Neural progenitor cell (in vitro differentiated cells): ENCODE results near the gene CREG2. TPM values are rescaled to one million over a fixed set of nuclear protein-coding genes. Genes with fewer than 3 reads are reported as not detected.

ENCODE experiments used
- DNase-seq: peaks from one replicate; pipeline ENCODE4 v3.0.0-alpha.2; 2016; ENCODE audit warnings: low spot score
- H2AFZ ChIP-seq: fragments of 200-600 bp; sonication (generic); replicated peaks from 2 replicates; pipeline ENCODE4 v1.6.1; 2016; ENCODE audit warnings: antibody characterized with exemption
- H3F3A ChIP-seq: fragments of 200-600 bp; sonication (generic); 2 replicates; pipeline ENCODE4 v1.6.1; 2016; ENCODE audit warnings: antibody characterized with exemption, low read depth
- H3K27ac ChIP-seq: fragments of 200-600 bp; sonication (generic); 2 replicates; pipeline ENCODE4 v1.5.1; 2016; ENCODE audit warnings: mild to moderate bottlenecking
- H3K27me3 ChIP-seq: fragments of 200-600 bp; sonication (generic); 2 replicates; pipeline ENCODE4 v1.6.1; 2016; ENCODE audit warnings: mild to moderate bottlenecking, moderate library complexity
- H3K36me3 ChIP-seq: fragments of 200-600 bp; sonication (generic); 2 replicates; pipeline ENCODE4 v1.5.1; 2016
- H3K4me1 ChIP-seq: fragments of 200-600 bp; sonication (generic); 2 replicates; pipeline ENCODE4 v1.6.1; 2016; ENCODE audit warnings: mixed run types
- H3K4me2 ChIP-seq: fragments of 200-600 bp; sonication (generic); 2 replicates; pipeline ENCODE4 v1.6.1; 2016
- H3K4me3 ChIP-seq: fragments of 200-600 bp; sonication (generic); 2 replicates; pipeline ENCODE4 v1.5.1; 2016
- H3K79me2 ChIP-seq: fragments of 200-600 bp; sonication (generic); 2 replicates; pipeline ENCODE4 v1.6.1; 2016; ENCODE audit warnings: low read depth
- H3K9ac ChIP-seq: fragments of 200-600 bp; sonication (generic); 2 replicates; pipeline ENCODE4 v1.6.1; 2016
- H3K9me3 ChIP-seq: fragments of 200-600 bp; sonication (generic); 2 replicates; pipeline ENCODE4 v1.5.1; 2016; ENCODE audit warnings: low read depth
- H4K20me1 ChIP-seq: fragments of 200-600 bp; sonication (generic); 2 replicates; pipeline ENCODE4 v1.6.1; 2016; ENCODE audit warnings: low read depth
- H3K27ac Mint-ChIP-seq: 3 replicates; pipeline ENCODE4 v1.8.0; 2021; ENCODE audit warnings: mixed read lengths
- H3K27me3 Mint-ChIP-seq: 2 replicates; pipeline ENCODE4 v1.8.0; 2022; ENCODE audit warnings: low read depth, mild to moderate bottlenecking, inconsistent platforms, moderate library complexity, mixed read lengths; ENCODE audit not compliant: insufficient read depth
- H3K36me3 Mint-ChIP-seq: 3 replicates; pipeline ENCODE4 v1.8.0; 2021; ENCODE audit warnings: mixed read lengths
- H3K4me1 Mint-ChIP-seq: 3 replicates; pipeline ENCODE4 v1.8.0; 2021; ENCODE audit warnings: mixed read lengths
- H3K4me3 Mint-ChIP-seq: 3 replicates; pipeline ENCODE4 v1.8.0; 2021; ENCODE audit warnings: mild to moderate bottlenecking, moderate library complexity, mixed read lengths
- H3K9me3 Mint-ChIP-seq: 3 replicates; pipeline ENCODE4 v1.8.0; 2020; ENCODE audit warnings: mixed read lengths
- EZH2 ChIP-seq: fragments of 200-600 bp; sonication (generic); IDR thresholded peaks from 2 replicates; pipeline ENCODE4 v1.6.1; 2017; ENCODE audit warnings: antibody characterized with exemption, mild to moderate bottlenecking, moderate library complexity
- EZH2phosphoT487 ChIP-seq: fragments of 200-600 bp; sonication (generic); IDR thresholded peaks from 2 replicates; pipeline ENCODE4 v1.6.1; 2017; ENCODE audit warnings: antibody characterized with exemption
- total RNA-seq: library from RNA; depleted of rRNA; stranded (reverse); fragments of >200 nt; gene quantifications from 2 replicates; pipeline ENCODE4 v1.2.3, GENCODE V29; 2015; ENCODE audit warnings: low replicate concordance
- TF ChIP-seq, protein P1 (sequence below): fragments of 200-600 bp; sonication (generic); IDR thresholded peaks from 2 replicates; pipeline ENCODE4 v1.5.1; 2017; ENCODE audit warnings: antibody characterized with exemption, mild to moderate bottlenecking

CREG2 gene
- total RNA-seq, 1 donor from 2014 or later: not detected

- Histone ChIP-seq H3K4me1 (no peaks in the 10 kb centered on the region), H4K20me1 (no peaks in the 10 kb centered on the region), H3K79me2 (no peaks in the 10 kb centered on the region), H3K4me2 (no peak overlapping the region), H2AFZ (no peak overlapping the region), H3K27me3 (no peaks in the 10 kb centered on the region), H3K36me3 (no peaks in the 10 kb centered on the region), H3K27ac (no peak overlapping the region), H3K9me3 (no peaks in the 10 kb centered on the region), H3K4me3 (no peak overlapping the region), H3K9ac (no peak overlapping the region), H3F3A (no peaks in the 10 kb centered on the region)
- DNase-seq: no peak
- no peak overlapping the region for H3K27ac Mint-ChIP-seq
- peaks cover 8% of the 10 kb centered on the region for H3K27me3 Mint-ChIP-seq
- TF ChIP-seq EZH2phosphoT487 (no peak), EZH2 (no peak)
- TF ChIP-seq, protein P1, sequence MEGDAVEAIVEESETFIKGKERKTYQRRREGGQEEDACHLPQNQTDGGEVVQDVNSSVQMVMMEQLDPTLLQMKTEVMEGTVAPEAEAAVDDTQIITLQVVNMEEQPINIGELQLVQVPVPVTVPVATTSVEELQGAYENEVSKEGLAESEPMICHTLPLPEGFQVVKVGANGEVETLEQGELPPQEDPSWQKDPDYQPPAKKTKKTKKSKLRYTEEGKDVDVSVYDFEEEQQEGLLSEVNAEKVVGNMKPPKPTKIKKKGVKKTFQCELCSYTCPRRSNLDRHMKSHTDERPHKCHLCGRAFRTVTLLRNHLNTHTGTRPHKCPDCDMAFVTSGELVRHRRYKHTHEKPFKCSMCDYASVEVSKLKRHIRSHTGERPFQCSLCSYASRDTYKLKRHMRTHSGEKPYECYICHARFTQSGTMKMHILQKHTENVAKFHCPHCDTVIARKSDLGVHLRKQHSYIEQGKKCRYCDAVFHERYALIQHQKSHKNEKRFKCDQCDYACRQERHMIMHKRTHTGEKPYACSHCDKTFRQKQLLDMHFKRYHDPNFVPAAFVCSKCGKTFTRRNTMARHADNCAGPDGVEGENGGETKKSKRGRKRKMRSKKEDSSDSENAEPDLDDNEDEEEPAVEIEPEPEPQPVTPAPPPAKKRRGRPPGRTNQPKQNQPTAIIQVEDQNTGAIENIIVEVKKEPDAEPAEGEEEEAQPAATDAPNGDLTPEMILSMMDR: no peak
- H3K9me3 Mint-ChIP-seq: peaks cover 7% of the 10 kb centered on the region
- no peak overlapping the region for H3K4me3 Mint-ChIP-seq
- H3K36me3 Mint-ChIP-seq: no peaks in the 10 kb centered on the region
- no peaks in the 10 kb centered on the region for H3K4me1 Mint-ChIP-seq
Observed at GRCh38 chr2:101418460-101419095, 31.3 kb upstream of the CREG2 start.

- H3K79me2 ChIP-seq: no peaks in the 10 kb centered on the region
- no peak overlapping the region for H3K9ac ChIP-seq
- H3K4me3 ChIP-seq: no peak overlapping the region
- no peaks in the 10 kb centered on the region for H3K36me3 ChIP-seq
- no peak overlapping the region for H3K4me2 ChIP-seq
- no peaks in the 10 kb centered on the region for H3K4me1 ChIP-seq
- no peak overlapping the region for H3K27ac Mint-ChIP-seq
- DNase-seq: no peak
- H3K27ac ChIP-seq: no peak overlapping the region
- peaks cover 7% of the 10 kb centered on the region for H3K9me3 Mint-ChIP-seq
- H3K36me3 Mint-ChIP-seq: no peaks in the 10 kb centered on the region
- H3K4me1 Mint-ChIP-seq: no peaks in the 10 kb centered on the region
- H3K27me3 Mint-ChIP-seq: peaks cover 13% of the 10 kb centered on the region
- TF ChIP-seq EZH2phosphoT487 (no peak), EZH2 (no peak)
- TF ChIP-seq, protein P1: no peak
- H3K4me3 Mint-ChIP-seq: no peak overlapping the region
- H3K9me3 ChIP-seq: no peaks in the 10 kb centered on the region
- no peaks in the 10 kb centered on the region for H3F3A ChIP-seq
- H3K27me3 ChIP-seq: no peaks in the 10 kb centered on the region
- H4K20me1 ChIP-seq: no peaks in the 10 kb centered on the region
- no peak overlapping the region for H2AFZ ChIP-seq
Observed at GRCh38 chr2:101416609-101417008, 29.3 kb upstream of the CREG2 start.

DNA sequence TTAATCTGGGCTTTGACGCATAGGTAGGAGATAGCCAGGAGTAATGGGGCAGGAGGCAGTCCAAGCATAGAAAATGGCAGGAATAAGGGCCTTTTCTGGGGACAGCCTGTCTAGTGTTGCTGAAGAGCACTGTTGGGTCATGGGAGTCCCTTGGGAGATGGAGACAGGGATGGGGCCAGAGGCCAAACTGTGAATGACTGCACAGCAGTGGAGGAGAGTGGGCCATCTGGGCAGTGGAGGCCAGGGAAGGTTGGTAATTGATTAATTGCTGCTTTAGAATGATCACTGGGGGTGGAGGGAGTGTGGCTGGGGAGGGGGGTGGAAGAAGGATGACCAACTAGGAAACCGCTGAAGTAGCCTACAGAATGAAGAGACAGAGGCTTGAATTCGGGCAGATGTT lies 28.6 kb upstream of the CREG2 start:
- Histone ChIP-seq H3K27ac (no peak overlapping the region), H3F3A (no peaks in the 10 kb centered on the region), H3K36me3 (no peaks in the 10 kb centered on the region), H3K79me2 (no peaks in the 10 kb centered on the region), H2AFZ (no peak overlapping the region), H3K27me3 (no peaks in the 10 kb centered on the region), H3K4me3 (no peak overlapping the region), H3K9ac (no peak overlapping the region), H3K9me3 (no peaks in the 10 kb centered on the region), H3K4me2 (no peak overlapping the region), H4K20me1 (no peaks in the 10 kb centered on the region), H3K4me1 (no peaks in the 10 kb centered on the region)
- Mint-ChIP-seq H3K4me1 (peaks cover 1% of the 10 kb centered on the region), H3K36me3 (no peaks in the 10 kb centered on the region), H3K27ac (no peak overlapping the region), H3K4me3 (no peak overlapping the region), H3K9me3 (peaks cover 7% of the 10 kb centered on the region), H3K27me3 (peaks cover 18% of the 10 kb centered on the region)
- TF ChIP-seq, protein P1: no peak
- no peak for DNase-seq
